ENCODE results near the gene PLD6. TPM values are rescaled to one million over a fixed set of nuclear protein-coding genes. Genes with fewer than 3 reads are reported as not detected.

Gene PLD6
- total RNA-seq, 1 donor from 2014 or later, result 1.2 TPM

DNA sequence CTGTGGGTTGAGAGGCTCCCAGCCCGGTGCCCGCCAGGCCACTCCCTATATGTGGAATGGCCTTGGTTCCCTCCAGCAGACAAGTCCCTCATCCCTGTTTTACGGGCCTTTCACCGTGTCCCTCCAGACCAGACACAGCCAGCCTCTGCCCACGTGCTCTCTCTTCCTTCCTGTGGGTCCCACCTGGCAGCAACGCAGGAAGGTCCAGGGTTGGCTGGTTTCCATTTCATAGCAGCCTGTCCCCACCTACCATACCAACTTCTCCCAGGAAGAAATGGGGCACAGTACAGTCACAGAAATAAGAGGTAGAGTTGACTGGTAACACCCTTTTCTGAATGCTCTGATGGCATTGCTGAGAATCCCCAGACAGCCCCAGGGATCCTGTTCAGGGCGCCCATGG is 34.9 kb downstream of the PLD6 start:
- Mint-ChIP-seq H3K27ac (no peak overlapping the region), H3K4me3 (ENCODE audit: low read depth) (no peak overlapping the region), H3K4me1 (ENCODE audit: low read depth) (no peaks in the 10 kb centered on the region), H3K27me3 (no peaks in the 10 kb centered on the region), H3K36me3 (ENCODE audit: insufficient read depth) (peaks cover 8% of the 10 kb centered on the region), H3K9me3 (ENCODE audit: low read depth) (no peaks in the 10 kb centered on the region)
- DNase-seq (ENCODE audit: low spot score, unreplicated experiment), result no peak
- no peak for TF ChIP-seq CTCF (IDR thresholded peaks at IDR 0.05; ENCODE audit: unreplicated experiment)

DNA sequence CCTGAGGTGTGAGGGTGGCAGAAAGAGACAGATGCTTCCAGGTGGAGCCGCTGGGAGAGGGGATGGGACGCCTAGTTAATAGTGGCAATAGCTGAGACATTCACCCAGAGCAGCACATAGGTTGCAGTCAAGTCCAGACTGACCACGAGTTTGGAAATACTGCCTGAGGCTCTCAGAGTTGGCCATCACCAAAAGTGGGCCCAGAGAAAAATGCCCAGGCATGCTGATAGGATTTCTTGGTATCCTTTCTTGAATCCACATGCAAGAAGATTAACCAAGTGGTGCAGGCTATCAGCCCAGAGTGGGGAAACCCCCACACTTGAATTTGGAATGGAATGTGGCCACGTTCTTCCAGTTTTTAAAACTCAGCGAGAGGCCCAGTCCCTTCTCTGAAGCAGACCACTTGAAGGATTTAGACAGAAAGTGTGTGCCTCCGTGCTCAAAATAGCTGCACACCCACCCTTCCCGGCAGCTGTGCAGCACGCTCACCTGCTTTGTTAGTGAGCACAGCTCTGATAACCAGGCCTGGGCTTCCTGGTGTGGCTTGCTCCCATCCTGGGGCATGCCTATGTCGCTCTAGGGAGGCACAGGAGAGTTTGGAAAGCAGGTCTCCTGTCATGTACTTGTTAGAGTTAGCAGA is 35.7 kb downstream of the PLD6 start:
- H3K4me1 Mint-ChIP-seq (ENCODE audit: low read depth), result no peaks in the 10 kb centered on the region
- TF ChIP-seq CTCF (IDR thresholded peaks at IDR 0.05; ENCODE audit: unreplicated experiment), result no peak
- no peaks in the 10 kb centered on the region for H3K27me3 Mint-ChIP-seq
- no peak overlapping the region for H3K4me3 Mint-ChIP-seq (ENCODE audit: low read depth)
- peaks cover 8% of the 10 kb centered on the region for H3K36me3 Mint-ChIP-seq (ENCODE audit: insufficient read depth)
- no peaks in the 10 kb centered on the region for H3K9me3 Mint-ChIP-seq (ENCODE audit: low read depth)
- H3K27ac Mint-ChIP-seq, result no peak overlapping the region
- no peak for DNase-seq (ENCODE audit: low spot score, unreplicated experiment)

DNA sequence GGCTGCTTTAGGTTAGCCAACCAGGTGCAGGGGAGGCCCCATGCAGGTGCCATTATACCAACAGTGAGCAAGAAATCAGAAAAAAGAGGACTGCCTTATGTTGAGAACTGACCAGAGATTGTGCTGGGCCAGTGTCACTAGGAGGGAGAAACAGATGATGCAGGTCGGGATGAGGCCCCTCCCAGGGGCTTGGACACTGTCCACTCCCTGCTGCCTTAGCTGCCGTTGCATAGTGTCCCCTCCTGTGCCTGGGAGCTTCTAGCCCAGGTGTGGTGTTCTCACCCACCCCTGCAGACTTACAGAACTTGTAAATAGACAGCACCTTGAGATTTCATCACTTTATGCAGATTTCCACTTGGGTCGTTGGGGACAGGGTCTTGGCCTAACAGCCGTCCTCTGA is 36.7 kb downstream of the PLD6 start:
- no peaks in the 10 kb centered on the region for H3K4me1 Mint-ChIP-seq (ENCODE audit: low read depth)
- no peak for DNase-seq (ENCODE audit: low spot score, unreplicated experiment)
- no peak for TF ChIP-seq CTCF (IDR thresholded peaks at IDR 0.05; ENCODE audit: unreplicated experiment)
- H3K4me3 Mint-ChIP-seq (ENCODE audit: low read depth), result no peak overlapping the region
- H3K27ac Mint-ChIP-seq, result no peak overlapping the region
- H3K27me3 Mint-ChIP-seq, result no peaks in the 10 kb centered on the region
- peaks cover 11% of the 10 kb centered on the region for H3K36me3 Mint-ChIP-seq (ENCODE audit: insufficient read depth)
- H3K9me3 Mint-ChIP-seq (ENCODE audit: low read depth), result no peaks in the 10 kb centered on the region

GRCh38 chr17:17168401-17168800 is 37.7 kb downstream of the PLD6 start:
- no peak for DNase-seq (ENCODE audit: low spot score, unreplicated experiment)
- H3K9me3 Mint-ChIP-seq (ENCODE audit: low read depth), result no peaks in the 10 kb centered on the region
- no peaks in the 10 kb centered on the region for H3K4me1 Mint-ChIP-seq (ENCODE audit: low read depth)
- TF ChIP-seq CTCF (IDR thresholded peaks at IDR 0.05; ENCODE audit: unreplicated experiment), result no peak
- peaks cover 11% of the 10 kb centered on the region for H3K36me3 Mint-ChIP-seq (ENCODE audit: insufficient read depth)
- no peaks in the 10 kb centered on the region for H3K27me3 Mint-ChIP-seq
- H3K27ac Mint-ChIP-seq, result no peak overlapping the region
- H3K4me3 Mint-ChIP-seq (ENCODE audit: low read depth), result no peak overlapping the region

GRCh38 chr17:17167986-17168385 is 38.1 kb downstream of the PLD6 start:
- TF ChIP-seq CTCF (IDR thresholded peaks at IDR 0.05; ENCODE audit: unreplicated experiment), result no peak
- Mint-ChIP-seq H3K4me1 (ENCODE audit: low read depth) (no peaks in the 10 kb centered on the region), H3K9me3 (ENCODE audit: low read depth) (no peaks in the 10 kb centered on the region), H3K36me3 (ENCODE audit: insufficient read depth) (peaks cover 10% of the 10 kb centered on the region), H3K27ac (no peak overlapping the region), H3K4me3 (ENCODE audit: low read depth) (no peak overlapping the region), H3K27me3 (no peaks in the 10 kb centered on the region)
- DNase-seq (ENCODE audit: low spot score, unreplicated experiment), result no peak
